K562 (cell line): ENCODE measurements around the gene POLR3A. TPM values are rescaled to one million over a fixed set of nuclear protein-coding genes. Genes with fewer than 3 reads are reported as not detected.

Experiments
- C11orf30 ChIP-seq: fragments of 450-650 bp; IDR thresholded peaks from 2 replicates; pipeline ENCODE4 v1.6.1; 2016; ENCODE audit warnings: low read depth, mild to moderate bottlenecking
- GATAD2B ChIP-seq: fragments of 450-650 bp; IDR thresholded peaks from 2 replicates; pipeline ENCODE4 v1.6.1; 2017; ENCODE audit warnings: mild to moderate bottlenecking, borderline replicate concordance
- HLTF ChIP-seq: fragments of 450-650 bp; IDR thresholded peaks from 2 replicates; pipeline ENCODE4 v1.6.1; 2016
- MCM3 ChIP-seq: fragments of 450-650 bp; IDR thresholded peaks from 2 replicates; pipeline ENCODE4 v1.6.1; 2016
- POLR2G ChIP-seq: fragments of 200-400 bp; formaldehyde crosslinking; IDR thresholded peaks from 2 replicates; pipeline ENCODE4 v1.6.1; 2017; ENCODE audit warnings: low read depth, mild to moderate bottlenecking, antibody characterized with exemption, low read length, moderate library complexity
- SREBF2 ChIP-seq: sonication (generic); formaldehyde crosslinking; IDR thresholded peaks from 2 replicates; pipeline ENCODE4 v1.4.0; 2020; ENCODE audit warnings: mild to moderate bottlenecking, missing genetic modification reagents
- ZNF282 ChIP-seq: sonication (generic); formaldehyde crosslinking; IDR thresholded peaks from 2 replicates; pipeline ENCODE4 v1.8.1; 2023; ENCODE audit warnings: missing genetic modification reagents
- polyA plus RNA-seq, 8 experiments: library from polyadenylated mRNA; depleted of rRNA in 4 of 8; stranded (reverse) in 5 of 8; unstranded in 3 of 8; fragments of >200 nt; fragmentation: Nextera tagmentation in 2 of 8; fragmentation: Illumina TruSeq in 1 of 8; extraction: Ambion mirVana in 2 of 8; extraction: Trizol in 1 of 8; gene quantifications; 2 replicates each; pipeline versions ENCODE4 v1.2.1 to v1.2.3, GENCODE V29; 2011 to 2014; ENCODE audit warnings: inconsistent platforms in 1 of 8, missing spikeins in 1 of 8
- total RNA-seq, 7 experiments: library from RNA; depleted of rRNA in 6 of 7; stranded (reverse); fragments of >200 nt in 6 of 7; fragmentation: Illumina TruSeq in 2 of 7; extraction: Trizol in 2 of 7; gene quantifications; 2 replicates each; pipeline versions ENCODE4 v1.2.1 to v1.2.3, GENCODE V29; 2011 to 2021; ENCODE audit warnings: low replicate concordance in 1 of 7
- TF ChIP-seq, protein P1 (sequence below): fragments of 250-450 bp; sonication (Bioruptor Pico); IDR thresholded peaks from 2 replicates; pipeline ENCODE4 v1.5.0; 2021; ENCODE audit warnings: mild to moderate bottlenecking, moderate library complexity
- TF ChIP-seq, protein P2 (sequence below), 2 experiments: fragments of 450-650 bp in 1 of 2; IDR thresholded peaks; 2 replicates each; pipeline ENCODE4 v1.6.1; 2011 to 2017; ENCODE audit warnings: low read depth in 2 of 2, antibody characterized with exemption in 1 of 2, borderline replicate concordance in 1 of 2, low read length in 1 of 2, mild to moderate bottlenecking in 1 of 2, mixed read lengths in 1 of 2; ENCODE audit not compliant: control insufficient read depth in 1 of 2
- TF ChIP-seq, protein P3 (sequence below): fragments of 450-650 bp; formaldehyde crosslinking; IDR thresholded peaks from 2 replicates; pipeline ENCODE4 v1.4.0; 2020; ENCODE audit warnings: mild to moderate bottlenecking, mixed read lengths
- TF ChIP-seq, protein P4 (sequence below): fragments of 250-450 bp; sonication (Bioruptor Pico); IDR thresholded peaks from 2 replicates; pipeline ENCODE4 v1.9.0; 2021; ENCODE audit warnings: mild to moderate bottlenecking, inconsistent platforms

Gene POLR3A
- total and polyA plus RNA-seq, 9 of the 15 experiments (the other 6 are each of a cell fraction or from before 2014, with no cell fraction given) = 14.9 to 37.0 (median 26.7) TPM

DNA sequence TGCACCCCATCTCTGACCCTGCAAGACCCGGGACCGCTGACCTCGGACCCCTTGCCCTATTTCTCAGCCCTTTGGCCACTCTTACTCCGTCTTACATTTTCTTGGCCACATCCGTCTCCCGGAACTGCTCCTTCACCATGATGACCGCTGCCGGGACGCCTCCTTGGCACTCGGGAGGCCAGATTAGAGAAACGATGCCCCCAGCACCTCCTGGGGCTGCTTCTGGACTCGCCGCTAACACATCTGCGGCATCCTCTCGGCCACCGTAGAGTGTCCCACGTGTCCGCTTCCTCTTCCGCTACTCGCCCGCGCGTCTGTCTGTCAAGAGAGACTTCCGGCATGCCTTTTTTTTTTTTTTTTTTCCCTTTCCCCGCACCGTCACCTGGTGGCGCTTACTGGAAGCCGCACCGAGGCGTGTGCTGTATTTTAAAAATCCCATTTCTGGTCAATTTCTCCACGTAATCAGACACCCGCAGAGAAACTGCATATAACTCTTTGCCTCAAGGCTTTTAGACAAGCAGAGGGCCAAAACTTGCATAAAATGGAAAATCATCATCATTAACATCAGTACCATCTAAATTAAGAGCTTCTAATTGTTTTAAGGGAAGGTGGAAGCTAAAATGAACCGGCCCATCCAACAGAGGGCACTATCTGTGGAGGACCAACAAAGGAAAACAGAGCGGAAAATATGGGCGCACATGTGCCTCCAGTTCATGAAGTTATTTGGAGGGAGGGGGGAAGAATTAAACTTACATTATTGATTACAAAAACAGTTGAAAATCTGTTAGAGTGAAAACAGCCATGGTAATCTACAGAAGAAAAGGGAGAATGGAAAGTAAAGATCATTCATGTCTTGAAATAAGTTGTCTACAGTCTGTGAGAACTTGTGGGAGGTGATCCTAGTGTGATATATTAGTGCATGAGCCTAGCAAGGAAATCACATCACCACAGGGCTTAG is at the start of gene POLR3A (continued):
- TF ChIP-seq, protein P1, sequence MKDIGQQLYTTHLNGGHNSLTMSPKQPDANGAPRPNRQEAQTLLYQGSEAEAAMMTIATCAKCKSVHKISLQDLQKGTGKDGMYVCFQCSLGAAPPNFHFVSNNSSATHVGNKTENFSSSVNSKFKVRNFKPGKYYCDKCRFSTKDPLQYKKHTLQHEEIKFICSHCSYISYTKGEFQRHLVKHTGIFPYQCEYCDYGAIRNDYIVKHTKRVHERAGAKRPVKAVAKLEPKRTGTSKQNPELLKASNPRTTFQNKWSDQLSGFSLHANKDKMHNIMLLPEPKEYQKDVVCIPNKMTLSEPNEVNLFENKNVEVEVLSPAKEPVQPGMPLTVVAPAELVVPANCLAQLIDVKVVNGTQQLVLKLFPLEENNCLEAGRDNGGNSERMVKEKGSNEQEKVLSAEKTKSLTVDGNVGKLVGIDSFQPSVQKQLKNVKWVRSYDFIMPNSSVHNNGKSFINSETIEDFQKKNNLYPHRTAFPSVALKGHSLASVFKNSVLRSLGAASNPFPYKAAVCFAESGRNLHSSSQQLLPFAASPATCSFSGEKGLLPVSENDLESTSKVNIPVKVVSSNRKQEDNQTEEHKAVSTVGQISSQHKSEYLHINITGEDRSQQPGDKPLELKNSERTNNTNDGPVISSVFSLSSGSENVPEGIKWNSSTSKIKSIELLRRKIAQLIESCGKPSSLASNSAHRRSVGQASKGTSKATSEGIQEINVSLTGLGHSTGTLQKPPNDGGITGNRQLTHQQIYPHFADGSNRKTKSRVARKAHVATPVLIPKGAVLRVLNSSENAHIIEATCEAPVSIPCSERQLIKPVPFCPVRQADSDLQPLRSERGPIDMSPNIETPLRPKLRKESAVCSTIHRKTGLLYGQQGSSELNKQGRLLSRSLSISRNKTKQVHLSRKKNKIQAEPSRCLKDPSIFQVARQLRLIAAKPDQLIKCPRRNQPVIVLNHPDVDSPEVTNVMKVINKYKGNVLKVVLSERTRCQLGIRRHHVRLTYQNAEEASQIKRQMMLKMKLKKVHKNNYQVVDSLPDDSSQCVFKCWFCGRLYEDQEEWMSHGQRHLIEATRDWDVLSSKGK (CRISPR knock-in tag) = no peak
- TF ChIP-seq ZNF282 (CRISPR knock-in tag) (no peak), SREBF2 (CRISPR knock-in tag) (no peak), GATAD2B (peak; percentile 55; the same call in 1 of the 2 replicates), POLR2G (peak; percentile 83), HLTF (peak; percentile 43; the same call in 1 of the 2 replicates), MCM3 (no peak), C11orf30 (peak; percentile 86)
- TF ChIP-seq, protein P2, sequence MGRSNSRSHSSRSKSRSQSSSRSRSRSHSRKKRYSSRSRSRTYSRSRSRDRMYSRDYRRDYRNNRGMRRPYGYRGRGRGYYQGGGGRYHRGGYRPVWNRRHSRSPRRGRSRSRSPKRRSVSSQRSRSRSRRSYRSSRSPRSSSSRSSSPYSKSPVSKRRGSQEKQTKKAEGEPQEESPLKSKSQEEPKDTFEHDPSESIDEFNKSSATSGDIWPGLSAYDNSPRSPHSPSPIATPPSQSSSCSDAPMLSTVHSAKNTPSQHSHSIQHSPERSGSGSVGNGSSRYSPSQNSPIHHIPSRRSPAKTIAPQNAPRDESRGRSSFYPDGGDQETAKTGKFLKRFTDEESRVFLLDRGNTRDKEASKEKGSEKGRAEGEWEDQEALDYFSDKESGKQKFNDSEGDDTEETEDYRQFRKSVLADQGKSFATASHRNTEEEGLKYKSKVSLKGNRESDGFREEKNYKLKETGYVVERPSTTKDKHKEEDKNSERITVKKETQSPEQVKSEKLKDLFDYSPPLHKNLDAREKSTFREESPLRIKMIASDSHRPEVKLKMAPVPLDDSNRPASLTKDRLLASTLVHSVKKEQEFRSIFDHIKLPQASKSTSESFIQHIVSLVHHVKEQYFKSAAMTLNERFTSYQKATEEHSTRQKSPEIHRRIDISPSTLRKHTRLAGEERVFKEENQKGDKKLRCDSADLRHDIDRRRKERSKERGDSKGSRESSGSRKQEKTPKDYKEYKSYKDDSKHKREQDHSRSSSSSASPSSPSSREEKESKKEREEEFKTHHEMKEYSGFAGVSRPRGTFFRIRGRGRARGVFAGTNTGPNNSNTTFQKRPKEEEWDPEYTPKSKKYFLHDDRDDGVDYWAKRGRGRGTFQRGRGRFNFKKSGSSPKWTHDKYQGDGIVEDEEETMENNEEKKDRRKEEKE (IDR thresholded peaks at IDR 0.05; ENCODE audit: borderline replicate concordance in 1 of 2, control insufficient read depth in 1 of 2, low read depth in 2 of 2, low read length in 1 of 2) = 0 out of 4 replicates have a peak, but pooled peaks of 1 of the 2 experiments have one; percentile 26
- TF ChIP-seq, protein P3, sequence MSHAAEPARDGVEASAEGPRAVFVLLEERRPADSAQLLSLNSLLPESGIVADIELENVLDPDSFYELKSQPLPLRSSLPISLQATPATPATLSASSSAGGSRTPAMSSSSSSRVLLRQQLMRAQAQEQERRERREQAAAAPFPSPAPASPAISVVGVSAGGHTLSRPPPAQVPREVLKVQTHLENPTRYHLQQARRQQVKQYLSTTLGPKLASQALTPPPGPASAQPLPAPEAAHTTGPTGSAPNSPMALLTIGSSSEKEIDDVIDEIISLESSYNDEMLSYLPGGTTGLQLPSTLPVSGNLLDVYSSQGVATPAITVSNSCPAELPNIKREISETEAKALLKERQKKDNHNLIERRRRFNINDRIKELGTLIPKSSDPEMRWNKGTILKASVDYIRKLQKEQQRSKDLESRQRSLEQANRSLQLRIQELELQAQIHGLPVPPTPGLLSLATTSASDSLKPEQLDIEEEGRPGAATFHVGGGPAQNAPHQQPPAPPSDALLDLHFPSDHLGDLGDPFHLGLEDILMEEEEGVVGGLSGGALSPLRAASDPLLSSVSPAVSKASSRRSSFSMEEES (CRISPR knock-in tag) = no peak
- TF ChIP-seq, protein P4, sequence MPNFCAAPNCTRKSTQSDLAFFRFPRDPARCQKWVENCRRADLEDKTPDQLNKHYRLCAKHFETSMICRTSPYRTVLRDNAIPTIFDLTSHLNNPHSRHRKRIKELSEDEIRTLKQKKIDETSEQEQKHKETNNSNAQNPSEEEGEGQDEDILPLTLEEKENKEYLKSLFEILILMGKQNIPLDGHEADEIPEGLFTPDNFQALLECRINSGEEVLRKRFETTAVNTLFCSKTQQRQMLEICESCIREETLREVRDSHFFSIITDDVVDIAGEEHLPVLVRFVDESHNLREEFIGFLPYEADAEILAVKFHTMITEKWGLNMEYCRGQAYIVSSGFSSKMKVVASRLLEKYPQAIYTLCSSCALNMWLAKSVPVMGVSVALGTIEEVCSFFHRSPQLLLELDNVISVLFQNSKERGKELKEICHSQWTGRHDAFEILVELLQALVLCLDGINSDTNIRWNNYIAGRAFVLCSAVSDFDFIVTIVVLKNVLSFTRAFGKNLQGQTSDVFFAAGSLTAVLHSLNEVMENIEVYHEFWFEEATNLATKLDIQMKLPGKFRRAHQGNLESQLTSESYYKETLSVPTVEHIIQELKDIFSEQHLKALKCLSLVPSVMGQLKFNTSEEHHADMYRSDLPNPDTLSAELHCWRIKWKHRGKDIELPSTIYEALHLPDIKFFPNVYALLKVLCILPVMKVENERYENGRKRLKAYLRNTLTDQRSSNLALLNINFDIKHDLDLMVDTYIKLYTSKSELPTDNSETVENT (CRISPR knock-in tag) = peak; percentile 32; the same call in 1 of the 2 replicates
